GM19328 (cell line): ENCODE results near the gene SIX5.
A peak's percentile ranks its signal among the peaks of the same experiment; 100 is the strongest.

ENCODE experiments used
- ATAC-seq: cut with Tn5 transposase; IDR thresholded peaks from one replicate; pipeline ENCODE4 v1.9.1; 2021; ENCODE audit warnings: mild to moderate bottlenecking, moderate library complexity; ENCODE audit not compliant: unreplicated experiment

The SIX5 gene

DNA sequence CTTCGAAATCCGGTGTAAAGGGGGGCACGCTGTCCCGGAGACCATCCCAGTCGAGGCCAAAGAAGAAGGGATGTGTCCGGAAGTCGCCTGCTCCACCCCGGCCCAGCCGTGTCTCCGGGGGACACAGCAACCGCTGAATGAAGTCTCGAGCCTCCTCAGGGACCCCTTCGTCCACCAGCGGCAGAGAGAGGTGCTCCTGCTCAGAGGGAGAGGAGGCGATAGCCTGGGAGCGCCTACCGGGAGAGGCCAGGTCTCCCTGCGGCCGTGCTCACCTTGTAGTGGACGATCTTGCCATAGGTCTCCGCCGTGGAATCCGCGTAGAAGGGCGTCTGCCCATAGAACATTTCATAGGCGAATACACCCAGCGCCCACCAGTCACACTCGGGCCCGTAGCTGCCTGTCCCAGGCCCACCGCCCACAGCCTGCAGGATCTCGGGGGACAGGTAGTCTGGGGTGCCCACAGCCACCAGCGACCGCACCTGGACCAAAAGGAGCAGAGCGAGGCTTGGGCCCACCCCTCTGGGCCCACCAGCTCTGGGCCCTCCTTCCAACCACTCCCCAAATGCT, 8.4 kb upstream of the SIX5 start:
- ATAC-seq = no peak

DNA sequence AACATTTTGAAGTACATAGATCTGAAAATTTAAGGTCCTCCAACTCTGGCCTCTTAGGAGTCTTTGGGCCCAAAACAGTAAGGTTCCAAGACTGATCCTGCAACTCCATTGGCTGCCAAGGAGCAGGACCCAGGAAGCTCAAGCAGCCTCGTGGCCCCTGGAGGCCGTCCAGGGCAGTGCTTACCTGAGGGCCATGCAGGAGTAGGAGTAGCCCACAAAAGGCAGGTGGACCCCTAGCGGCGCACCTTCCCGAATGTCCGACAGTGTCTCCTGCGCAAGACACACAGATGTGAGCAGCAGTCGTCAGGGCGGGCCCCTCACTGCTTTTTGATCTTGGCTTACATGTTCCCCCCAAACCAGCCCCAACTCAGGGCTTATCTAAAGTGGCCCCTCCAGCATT, 5.7 kb upstream of the SIX5 start:
- ATAC-seq = no peak

DNA sequence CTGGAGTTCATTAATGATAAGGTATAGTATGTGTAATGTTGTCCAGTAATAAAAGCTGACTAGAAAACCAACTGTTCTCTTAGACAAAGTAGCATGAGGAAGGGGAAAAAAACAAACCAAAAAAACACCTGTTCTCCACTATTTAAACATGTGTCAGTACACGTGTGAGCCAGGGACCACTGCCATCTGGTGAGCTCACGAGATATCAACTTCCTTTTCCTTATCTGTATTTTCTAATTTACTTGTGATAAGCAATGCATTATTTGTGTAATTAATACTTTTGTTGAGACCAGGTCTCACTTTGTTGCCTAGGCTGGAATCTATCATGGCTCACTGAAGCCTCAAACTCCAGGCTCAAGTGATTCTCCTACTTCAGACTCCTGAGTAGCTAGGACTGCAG, 4.3 kb upstream of the SIX5 start:
- no peak for ATAC-seq

DNA sequence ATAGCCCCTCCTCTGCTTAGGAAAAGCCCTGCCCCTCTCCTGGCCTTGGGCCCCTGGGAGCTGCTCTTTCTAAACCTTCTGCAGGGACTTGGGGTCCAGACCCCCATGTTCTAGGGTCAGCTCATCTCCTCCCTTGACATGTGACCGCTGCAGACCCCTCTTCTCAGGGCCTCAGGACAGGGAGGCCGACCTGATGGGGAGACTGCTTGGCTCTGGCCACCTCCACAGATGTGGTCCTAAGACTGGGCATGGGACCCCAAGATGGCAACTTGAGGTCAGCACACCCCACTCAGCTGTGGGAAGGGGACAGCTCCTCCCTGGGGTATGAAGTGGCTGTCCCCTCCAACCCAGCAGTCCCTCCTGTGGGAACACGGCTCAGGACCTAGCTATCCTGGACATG, 3.9 kb upstream of the SIX5 start:
- no peak for ATAC-seq

DNA sequence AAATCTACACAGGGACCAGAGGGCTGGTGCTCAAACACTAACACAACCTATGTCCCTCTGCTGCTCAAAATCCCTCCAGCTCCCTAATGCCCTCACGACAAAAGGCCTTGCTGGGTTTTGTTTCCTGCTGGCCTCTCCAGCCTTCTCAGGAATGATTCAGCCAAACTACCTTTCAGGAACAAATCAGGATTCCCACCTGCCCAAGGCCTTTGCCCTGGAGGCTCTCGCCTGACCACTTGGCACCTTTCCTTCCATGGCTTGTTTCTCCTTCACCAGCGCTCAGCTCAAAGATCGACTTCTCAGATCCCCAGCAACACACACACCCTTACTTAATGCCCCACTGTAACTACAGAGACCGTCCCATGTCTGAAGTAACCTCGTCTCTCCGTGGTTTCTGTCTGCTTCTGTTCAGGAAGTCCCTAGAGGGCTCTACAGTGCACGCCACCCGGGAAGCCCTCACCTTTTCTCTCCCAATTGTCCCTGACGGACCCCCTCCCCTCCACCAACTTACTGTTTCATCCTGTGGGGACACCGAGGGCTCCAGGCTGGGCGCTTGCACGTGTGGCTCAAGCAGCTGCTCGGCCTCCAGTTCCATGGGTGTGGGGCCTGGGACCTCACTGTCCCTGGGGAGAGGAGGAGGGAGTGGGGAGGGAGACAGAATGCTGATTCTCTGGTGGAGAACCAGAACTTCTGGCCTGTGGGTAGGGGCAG, 3.2 kb upstream of the SIX5 start:
- ATAC-seq = no peak

DNA sequence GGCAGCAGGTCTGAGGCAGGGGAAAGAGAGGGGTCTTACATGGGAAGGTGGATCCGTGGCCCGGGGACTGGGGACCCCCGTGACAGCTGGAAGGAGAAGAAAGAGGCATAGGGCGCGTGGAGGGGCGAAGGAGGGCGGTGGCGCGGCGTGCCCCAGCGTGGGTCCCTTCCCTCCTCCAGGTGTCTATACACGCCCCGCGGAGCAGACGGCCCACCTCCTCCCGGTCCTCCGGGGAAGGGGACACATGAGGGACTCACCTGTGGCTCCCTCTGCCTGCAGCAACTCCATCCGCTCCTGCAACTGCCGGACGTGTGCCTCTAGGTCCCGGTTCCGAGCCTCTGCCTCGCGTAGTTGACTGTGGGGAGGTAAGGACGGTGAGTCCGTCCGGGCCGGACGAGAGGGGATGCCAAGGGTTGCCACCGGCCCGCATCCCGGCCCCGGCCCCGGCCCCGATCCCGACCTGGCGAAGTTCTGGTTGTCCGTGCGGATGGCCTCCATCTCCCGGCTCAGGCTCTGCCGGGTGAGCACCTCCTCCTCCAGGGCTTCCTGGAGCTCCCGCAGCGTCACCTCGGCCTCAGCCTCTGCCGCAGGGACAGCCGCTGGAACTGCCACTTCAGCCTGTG, 2.4 kb upstream of the SIX5 start:
- no peak for ATAC-seq

DNA sequence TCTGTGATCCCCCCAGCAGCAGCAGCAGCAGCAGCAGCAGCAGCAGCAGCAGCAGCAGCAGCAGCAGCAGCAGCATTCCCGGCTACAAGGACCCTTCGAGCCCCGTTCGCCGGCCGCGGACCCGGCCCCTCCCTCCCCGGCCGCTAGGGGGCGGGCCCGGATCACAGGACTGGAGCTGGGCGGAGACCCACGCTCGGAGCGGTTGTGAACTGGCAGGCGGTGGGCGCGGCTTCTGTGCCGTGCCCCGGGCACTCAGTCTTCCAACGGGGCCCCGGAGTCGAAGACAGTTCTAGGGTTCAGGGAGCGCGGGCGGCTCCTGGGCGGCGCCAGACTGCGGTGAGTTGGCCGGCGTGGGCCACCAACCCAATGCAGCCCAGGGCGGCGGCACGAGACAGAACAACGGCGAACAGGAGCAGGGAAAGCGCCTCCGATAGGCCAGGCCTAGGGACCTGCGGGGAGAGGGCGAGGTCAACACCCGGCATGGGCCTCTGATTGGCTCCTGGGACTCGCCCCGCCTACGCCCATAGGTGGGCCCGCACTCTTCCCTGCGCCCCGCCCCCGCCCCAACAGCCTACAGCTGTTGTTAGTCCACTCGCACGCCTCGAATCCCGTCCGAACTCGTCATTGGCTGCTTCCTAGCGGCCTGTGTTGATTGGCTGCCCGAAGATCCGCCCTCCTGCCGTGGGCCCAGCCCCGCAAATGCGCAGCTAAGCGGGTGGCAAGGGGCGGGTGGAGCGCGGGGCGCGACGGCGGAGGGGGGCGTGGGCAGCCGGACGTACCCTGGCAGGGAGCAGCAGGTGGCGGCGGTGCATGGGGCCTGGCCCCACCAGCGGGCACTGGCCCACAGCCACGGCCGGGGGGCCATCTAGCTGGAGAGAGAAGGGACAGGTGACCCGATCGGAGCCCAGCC, 1.4 kb upstream of the SIX5 start:
- ATAC-seq = peak; percentile 38

DNA sequence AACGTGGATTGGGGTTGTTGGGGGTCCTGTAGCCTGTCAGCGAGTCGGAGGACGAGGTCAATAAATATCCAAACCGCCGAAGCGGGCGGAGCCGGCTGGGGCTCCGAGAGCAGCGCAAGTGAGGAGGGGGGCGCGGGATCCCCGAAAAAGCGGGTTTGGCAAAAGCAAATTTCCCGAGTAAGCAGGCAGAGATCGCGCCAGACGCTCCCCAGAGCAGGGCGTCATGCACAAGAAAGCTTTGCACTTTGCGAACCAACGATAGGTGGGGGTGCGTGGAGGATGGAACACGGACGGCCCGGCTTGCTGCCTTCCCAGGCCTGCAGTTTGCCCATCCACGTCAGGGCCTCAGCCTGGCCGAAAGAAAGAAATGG, 754 bp upstream of the SIX5 start:
- no peak for ATAC-seq

DNA sequence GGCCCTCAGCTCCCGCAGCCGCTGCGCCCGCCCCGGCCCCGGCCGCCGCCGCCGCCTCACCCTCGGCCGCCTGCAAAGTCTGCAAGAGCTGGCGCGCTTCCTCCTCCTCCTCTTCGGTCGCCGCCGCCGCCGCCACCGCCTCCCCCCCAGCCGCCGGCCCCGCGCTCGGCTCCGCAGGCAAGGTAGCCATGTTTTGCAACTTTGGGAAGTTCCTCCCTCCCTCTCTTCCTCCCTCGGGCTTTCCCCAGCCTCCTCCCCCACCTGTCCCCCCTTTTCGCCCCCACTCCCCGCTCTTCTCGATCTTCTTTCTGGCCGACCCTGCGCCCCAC, 433 bp downstream of the SIX5 start:
- ATAC-seq = no peak

- no peak for ATAC-seq
Measured at GRCh38 chr19:45767881-45768654, 984 bp downstream of the SIX5 start.

DNA sequence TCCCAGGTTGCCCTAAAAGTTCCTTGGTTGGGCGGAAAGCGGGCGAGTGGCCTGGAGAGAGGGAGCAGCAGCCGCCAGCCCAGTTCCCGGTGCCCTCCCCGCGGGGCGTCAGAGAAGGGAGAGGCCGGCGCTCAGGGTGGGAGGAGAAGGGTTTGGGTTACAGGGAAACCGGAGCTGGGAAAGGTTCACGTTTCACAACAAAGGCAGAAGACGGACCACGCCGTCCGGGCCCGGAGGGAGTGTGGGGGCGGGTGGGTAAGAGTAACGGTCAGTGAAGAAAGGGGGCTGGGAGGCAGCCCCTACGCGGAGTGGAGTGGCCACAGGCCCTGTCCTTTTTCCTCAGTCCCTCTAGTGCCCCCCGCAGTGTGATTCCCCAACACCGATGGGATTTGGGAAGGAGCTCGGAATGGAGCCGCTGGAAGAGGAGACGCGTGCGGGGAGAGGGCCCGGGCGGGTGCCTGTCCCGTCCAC, 1.6 kb downstream of the SIX5 start:
- ATAC-seq = no peak

GRCh38 chr19:45766869-45767346, 2.1 kb downstream of the SIX5 start:
- no peak for ATAC-seq

DNA sequence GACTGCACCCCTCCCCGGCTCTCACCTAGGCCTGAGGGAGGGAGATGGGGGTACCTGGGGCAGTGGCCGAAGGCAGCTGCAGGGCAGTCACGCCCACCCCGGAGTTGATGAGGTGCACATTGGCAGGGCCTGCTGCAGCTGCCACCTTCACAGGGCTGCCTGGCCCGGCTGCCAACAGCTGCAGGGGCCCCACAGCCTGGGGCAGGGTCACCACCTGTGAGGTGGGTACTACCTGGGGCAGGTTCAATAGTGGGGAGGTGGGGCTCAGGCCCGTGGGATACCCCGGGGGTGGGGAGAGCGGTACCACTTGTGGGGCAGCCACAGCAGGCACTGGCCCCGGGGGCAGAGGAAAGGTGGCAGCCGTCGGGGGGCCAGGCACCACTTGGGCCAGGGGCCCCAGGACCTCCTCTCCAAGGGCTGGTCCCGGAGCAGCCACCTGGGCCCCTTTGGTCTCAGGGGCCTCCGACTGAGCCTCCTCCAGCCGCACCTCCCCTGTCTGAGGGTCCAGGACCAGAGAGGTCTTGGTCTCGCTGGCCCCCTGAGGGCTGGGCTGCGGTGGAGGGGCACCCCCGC, 2.7 kb downstream of the SIX5 start:
- ATAC-seq = no peak

DNA sequence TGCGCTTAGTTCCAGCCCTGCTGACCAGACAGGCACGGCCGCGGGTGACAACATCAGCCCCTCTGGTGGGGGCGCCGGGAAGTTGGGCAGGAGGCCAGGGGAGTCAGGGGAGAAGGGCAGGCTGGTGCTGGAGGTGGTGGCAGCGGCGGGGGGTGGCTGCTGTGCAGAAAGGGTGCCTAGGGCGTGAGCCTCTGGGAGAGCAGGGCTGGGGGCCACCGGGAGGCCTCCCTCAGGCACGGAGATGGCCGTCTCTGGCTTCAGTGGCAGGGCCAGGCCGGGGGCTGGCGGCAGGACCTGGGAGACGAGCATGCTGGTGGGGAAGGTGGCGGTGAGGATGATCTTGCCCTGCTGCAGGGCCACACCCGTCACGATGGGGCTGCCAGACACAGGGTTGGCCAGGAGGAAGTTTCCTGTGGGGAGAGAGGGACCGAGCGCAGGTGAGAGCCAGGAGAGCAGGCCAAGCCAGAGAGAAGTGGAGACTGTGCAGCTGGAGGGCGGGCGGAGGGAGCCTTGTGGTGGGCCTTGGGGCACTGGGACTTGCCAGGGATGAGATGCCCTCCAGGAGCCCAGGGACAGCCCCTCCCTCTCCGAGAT, 3.3 kb downstream of the SIX5 start:
- no peak for ATAC-seq

DNA sequence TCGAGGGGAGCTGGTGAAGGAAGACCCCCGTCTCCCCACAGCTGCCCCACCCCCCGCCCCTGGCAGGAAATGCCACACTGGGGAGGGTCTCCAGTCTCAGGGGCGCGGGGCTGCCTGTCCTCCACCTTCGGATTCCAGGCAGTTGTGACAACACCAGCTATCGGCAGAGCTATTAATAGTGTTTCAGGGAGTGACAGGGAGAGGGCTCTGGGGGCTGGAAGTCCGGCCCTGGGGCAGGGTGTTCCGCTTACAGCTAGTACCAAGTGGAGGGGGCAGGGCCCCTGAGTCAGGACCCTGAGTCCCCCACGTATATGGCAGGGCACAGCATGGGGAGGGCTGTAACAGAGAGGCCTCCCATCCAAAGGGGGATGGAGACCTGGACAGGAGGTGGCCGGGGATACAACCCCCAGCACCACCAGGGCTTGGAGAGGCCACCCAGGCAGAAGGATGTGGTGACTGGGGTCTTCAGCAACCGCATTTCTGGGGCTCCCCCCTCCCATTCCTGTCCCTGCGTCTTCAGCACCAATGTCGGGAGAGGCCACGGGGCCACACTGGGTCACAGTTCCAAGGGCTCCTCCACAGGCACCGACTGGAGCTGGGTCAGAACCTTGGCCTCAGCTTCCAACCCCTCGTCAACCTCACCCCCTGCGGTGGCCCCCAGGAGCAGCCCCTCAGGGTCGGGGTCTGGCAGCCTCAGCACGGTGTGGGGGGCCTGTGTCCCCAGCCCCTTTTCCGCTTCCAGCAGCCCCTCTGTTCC, 3.9 kb downstream of the SIX5 start:
- no peak for ATAC-seq

DNA sequence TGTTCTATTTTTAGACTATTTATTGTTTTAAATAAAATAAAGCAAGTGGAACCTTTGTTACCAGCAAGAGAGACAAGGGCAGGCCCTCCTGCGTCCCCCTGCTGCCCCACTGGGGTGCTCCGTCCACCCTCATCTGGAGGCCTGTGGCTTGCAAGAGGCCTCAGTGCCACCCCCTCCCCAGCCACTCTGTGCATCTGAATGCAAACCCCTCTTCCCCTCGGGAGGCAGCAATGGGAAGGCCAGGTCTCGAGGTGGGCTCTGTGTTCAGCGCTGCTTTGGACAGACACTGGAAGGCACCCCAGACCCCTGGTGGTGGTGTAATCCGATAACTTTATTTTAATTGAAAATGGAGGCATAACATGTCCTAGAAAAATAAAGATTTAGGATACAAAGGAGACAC, 4.6 kb downstream of the SIX5 start:
- no peak for ATAC-seq

GRCh38 chr19:45763691-45764294, 5.3 kb downstream of the SIX5 start:
- ATAC-seq = no peak

DNA sequence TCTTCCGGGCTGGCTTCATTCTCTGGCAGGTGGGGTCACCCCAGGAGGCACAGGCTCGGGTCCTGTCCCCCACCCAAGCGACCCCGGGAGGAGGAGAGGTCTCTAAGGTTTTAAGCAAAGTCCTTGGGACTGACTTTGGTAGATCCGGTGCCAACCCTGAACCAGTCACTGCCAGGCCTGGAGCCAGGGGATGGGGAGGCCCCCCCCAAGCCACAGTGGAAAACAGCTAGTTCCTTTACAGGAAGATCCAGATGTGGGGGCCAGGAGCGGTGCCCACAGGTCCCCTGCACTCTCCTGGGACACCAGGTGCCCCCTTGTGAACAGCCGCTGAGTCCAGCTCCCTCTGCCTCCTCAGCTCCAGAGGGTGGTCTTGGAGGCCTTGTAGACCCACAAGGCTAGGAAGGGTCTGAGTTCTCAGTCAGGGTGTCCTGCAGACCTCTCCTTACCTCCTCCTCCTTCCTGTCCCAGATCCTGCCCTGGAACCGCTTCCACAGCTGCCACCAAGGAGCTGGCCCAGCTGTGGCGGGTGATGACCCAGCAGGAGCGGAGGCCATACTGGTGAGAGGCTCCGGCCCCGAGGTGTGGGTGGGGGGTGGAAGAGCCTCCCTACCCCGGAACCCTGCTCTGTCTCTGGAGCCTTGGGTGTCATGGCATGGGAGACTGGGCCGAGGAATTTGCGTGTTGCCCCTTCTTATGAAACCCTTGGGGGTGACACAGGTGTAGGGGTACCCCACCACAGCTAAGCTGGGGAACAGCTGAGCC, 6.0 kb downstream of the SIX5 start:
- no peak for ATAC-seq
